DMS79 (cell line): ENCODE measurements around the gene SAMMSON.

Experiments
- DNase-seq: peaks from one replicate; lab custom pipeline; 2025; lab: John Stamatoyannopoulos, UW

The SAMMSON gene

GRCh38 chr3:70011582-70011981 lies 12.0 kb downstream of the SAMMSON start:
- DNase-seq: no peak

- no peak for DNase-seq
Observed at GRCh38 chr3:70020906-70021660, 21.6 kb downstream of the SAMMSON start.

GRCh38 chr3:70028361-70028760 lies 28.8 kb downstream of the SAMMSON start:
- DNase-seq: no peak

GRCh38 chr3:70038693-70039092 lies 39.2 kb downstream of the SAMMSON start:
- no peak for DNase-seq

- no peak for DNase-seq
Observed at GRCh38 chr3:70040386-70040785, 40.9 kb downstream of the SAMMSON start.

- DNase-seq: no peak
Observed at GRCh38 chr3:70042641-70043040, 43.1 kb downstream of the SAMMSON start.

- no peak for DNase-seq
Observed at GRCh38 chr3:70049761-70050160, 50.2 kb downstream of the SAMMSON start.

GRCh38 chr3:70053293-70053692 lies 53.8 kb downstream of the SAMMSON start:
- DNase-seq: no peak

GRCh38 chr3:70056081-70056480 lies 56.5 kb downstream of the SAMMSON start:
- DNase-seq: no peak

GRCh38 chr3:70057426-70057825 lies 57.9 kb downstream of the SAMMSON start:
- no peak for DNase-seq

GRCh38 chr3:70061096-70061495 lies 61.6 kb downstream of the SAMMSON start:
- DNase-seq: no peak

- no peak for DNase-seq
Observed at GRCh38 chr3:70064194-70064779, 64.8 kb downstream of the SAMMSON start.

- DNase-seq: no peak
Observed at GRCh38 chr3:70065696-70066253, 66.2 kb downstream of the SAMMSON start.

GRCh38 chr3:70067860-70068521 lies 68.5 kb downstream of the SAMMSON start:
- DNase-seq: no peak

- no peak for DNase-seq
Observed at GRCh38 chr3:70069557-70069956, 70.0 kb downstream of the SAMMSON start.

- DNase-seq: no peak
Observed at GRCh38 chr3:70071138-70071537, 71.6 kb downstream of the SAMMSON start.

- DNase-seq: no peak
Observed at GRCh38 chr3:70072180-70072579, 72.6 kb downstream of the SAMMSON start.

- no peak for DNase-seq
Observed at GRCh38 chr3:70072754-70073153, 73.2 kb downstream of the SAMMSON start.

- DNase-seq: no peak
Observed at GRCh38 chr3:70075101-70075500, 75.6 kb downstream of the SAMMSON start.

GRCh38 chr3:70076396-70076795 lies 76.9 kb downstream of the SAMMSON start:
- no peak for DNase-seq

- DNase-seq: no peak
Observed at GRCh38 chr3:70078778-70079177, 79.2 kb downstream of the SAMMSON start.

GRCh38 chr3:70085613-70086012 lies 86.1 kb downstream of the SAMMSON start:
- DNase-seq: no peak

GRCh38 chr3:70086336-70086735 lies 86.8 kb downstream of the SAMMSON start:
- no peak for DNase-seq
